CD4-positive, alpha-beta T cell treated with Interleukin-4 for 4 hours (primary cell): ENCODE measurements around the gene CD300LB.
"Not testable (repeated sequence)": the region's sequence is repeated elsewhere in the genome, so short reads cannot be mapped to it uniquely, and the experiment has no call there.

Experiments used
- DNase-seq: peaks from one replicate; pipeline ENCODE4 v3.0.0-alpha.2; 2020

The CD300LB gene

GRCh38 chr17:74531231-74531761 is at the start of gene CD300LB:
Gene CD300LB, minus strand, starts transcription at chr17:74531475. Its CDS starts 125 bp downstream, at chr17:74531350.
- no peak for DNase-seq

GRCh38 chr17:74579900-74580299 is 48.6 kb upstream of the CD300LB start:
- DNase-seq: no peak

- no peak for DNase-seq
These were observed 47.7 kb upstream of the CD300LB start for GRCh38 chr17:74578979-74579378.

- DNase-seq: no peak
These were observed 43.3 kb upstream of the CD300LB start for GRCh38 chr17:74574489-74575142.

DNA sequence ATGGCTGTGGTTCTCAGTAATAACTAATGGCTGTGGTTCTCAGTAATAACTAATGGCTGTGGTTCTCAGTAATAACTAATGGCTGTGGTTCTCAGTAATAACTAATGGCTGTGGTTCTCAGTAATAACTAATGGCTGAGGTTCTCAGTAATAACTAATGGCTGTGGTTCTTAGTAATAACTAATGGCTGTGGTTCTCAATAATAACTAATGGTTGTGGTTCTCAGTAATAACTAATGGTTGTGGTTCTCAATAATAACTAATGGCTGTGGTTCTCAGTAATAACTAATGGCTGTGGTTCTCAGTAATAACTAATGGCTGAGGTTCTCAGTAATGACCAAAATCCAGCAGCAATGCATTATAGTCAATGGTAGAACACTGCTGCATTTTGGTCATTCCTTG is 42.4 kb upstream of the CD300LB start:
- not testable (repeated sequence) for DNase-seq

GRCh38 chr17:74573169-74573568 is 41.9 kb upstream of the CD300LB start:
- DNase-seq: no peak

- DNase-seq: no peak
These were observed 40.5 kb upstream of the CD300LB start for GRCh38 chr17:74571621-74572270.

GRCh38 chr17:74569020-74570003 is 38.0 kb upstream of the CD300LB start:
- no peak for DNase-seq

DNA sequence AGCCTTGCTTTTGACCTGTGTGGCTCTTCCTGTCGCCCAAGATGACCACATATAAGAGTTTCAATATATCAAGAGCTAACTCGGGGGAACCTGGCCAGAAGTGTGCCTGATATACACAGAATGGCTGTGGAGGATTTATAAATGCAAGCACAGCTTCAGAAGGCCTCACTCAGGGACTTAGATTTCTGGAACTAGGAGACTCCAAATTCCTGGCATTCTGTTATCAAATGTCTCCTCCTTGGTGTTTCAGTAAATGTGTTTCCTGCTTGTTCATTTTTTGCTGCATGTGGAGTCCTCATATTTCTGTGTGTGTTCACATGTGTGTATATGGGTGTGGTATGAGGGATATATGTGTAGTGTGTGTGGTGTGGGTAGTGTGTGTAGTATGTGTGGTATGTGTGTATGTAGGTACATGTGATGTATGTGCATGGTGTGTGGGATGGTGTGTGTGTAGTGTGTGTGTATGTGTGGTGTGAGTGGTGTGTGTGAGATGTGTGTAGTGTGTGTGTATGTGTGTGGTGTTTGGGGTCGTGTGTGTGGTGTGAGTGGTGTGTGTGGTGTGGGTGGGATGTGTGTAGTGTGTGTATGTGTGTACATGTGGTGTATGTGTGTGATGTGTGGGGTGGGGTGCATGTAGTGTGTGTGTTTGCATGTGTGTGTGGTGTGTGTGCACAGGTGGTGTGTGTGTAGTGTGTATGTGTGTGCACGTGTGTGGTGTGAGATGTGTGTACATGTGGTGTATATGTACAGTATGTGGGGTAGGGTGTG is 37.0 kb upstream of the CD300LB start:
- DNase-seq: no peak

DNA sequence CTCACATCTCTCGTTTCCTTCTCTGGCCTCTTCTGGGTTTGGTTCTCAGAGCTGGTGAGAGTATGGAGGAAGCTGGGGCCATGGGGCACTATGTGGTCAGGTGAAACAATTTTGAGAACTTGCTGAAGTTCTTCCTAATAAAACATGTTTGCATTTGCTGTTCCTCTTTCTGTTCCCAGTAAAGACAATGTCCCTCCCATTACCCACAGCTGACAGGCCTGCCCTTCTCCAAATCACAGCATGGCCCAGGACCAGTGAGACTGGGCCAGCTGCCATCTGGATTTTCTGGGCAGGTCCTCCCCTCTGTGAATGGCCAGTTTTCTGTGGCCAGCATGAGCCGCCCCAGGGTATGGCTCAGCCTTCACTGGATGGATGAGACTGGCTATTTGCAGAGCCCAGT is 36.1 kb upstream of the CD300LB start, which contains the start of gene CD300H:
CD300H (minus strand) TSS at position 113 of the 400 bp plus-strand sequence.
- peak; percentile 11 for DNase-seq

GRCh38 chr17:74566132-74566753 is 35.0 kb upstream of the CD300LB start:
- peak; percentile 20 for DNase-seq

DNA sequence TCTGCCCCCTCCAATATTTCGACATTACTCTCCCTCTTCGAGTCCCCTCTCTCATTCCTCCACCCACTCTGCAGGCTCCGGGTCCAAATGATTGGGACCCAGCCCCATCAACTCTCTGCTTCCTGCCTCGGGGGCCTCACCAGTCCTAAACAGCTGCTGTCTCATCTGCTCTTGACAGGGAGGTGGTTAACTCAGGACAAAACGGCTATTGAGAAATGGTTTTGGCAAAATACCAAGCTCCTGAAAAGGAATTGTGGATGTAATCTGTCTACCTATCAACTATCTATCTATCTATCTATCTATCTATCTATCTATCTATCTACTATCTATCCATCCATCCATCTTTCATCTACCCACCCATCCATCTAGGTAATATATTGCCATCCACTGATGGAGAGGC is 33.9 kb upstream of the CD300LB start:
- DNase-seq: no peak

- no peak for DNase-seq
These were observed 32.1 kb upstream of the CD300LB start for GRCh38 chr17:74563358-74563757.

GRCh38 chr17:74561586-74561985 is 30.3 kb upstream of the CD300LB start:
- DNase-seq: no peak

DNA sequence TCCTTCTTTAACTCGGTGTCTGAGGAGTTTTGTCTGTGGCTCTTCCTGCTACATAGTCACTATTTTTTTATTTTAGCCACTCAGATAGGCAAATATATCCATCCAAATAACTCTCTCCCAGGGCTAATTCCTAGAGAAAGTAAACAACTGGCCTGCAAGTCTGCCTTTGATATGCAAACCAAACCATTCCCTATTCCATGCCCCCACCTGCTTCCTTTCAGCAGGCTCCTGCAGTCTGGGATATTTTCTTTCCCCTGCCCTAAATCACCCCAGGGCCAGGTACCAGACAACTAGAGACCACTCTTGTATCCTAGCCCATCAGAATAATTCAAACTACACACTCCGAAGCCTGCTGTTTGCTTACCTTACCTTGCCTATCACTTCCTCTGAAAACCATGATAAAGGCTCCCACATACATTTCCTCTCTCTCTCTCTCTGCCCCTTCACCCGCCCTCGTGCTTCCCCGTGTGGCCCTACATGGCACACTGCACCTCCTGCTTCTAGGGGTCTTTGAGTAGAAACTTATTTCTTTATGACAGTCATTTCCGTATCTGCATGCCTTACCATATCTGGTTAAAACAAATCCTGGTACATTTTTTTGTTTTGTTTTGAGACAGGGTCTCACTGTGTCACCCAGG is 27.7 kb upstream of the CD300LB start:
- DNase-seq: no peak

GRCh38 chr17:74558402-74558801 is 27.1 kb upstream of the CD300LB start:
- DNase-seq: not testable (repeated sequence)

GRCh38 chr17:74555427-74555940 is 24.2 kb upstream of the CD300LB start:
- DNase-seq: no peak

- no peak for DNase-seq
These were observed 23.6 kb upstream of the CD300LB start for GRCh38 chr17:74554909-74555308.

GRCh38 chr17:74552037-74552436 is 20.8 kb upstream of the CD300LB start:
- no peak for DNase-seq

DNA sequence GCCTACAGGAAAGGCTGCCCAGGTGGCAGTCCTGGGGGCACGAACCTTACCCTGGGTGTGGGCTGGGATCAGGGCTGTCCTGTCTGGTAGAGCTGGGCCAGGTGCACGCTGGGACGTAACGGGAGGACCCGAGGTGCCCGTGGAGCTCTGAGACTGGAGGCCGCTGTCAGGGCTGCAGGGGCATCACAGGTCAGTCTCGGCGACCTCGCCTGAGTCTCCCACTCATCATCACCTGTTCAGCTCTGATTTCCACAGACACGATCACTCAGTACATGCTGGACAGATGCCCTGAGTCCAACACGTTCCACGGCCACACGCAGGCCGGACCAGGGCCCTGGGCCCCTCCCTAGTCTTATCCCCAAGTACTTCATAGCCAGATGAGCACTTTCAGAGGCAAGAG is 19.3 kb upstream of the CD300LB start:
- DNase-seq: no peak

DNA sequence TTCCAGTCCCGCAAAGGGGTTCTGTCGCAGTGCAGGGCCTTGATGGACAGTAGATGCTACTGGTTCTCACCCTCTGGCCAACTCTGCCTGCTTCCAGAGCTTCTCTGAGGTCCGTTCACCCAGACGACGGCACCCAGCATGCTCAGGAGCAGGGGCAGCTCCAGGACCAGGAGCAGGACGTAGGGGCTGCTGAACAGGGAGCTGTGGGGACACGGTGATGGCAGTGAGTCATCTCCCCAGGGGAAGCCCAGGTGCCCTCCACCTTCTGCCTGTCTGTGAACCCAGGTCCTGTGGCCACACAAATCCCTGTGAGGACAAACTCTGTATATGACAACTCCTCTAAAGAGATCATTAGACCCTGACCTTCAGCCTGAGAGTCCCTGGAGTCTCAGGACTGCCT is 18.1 kb upstream of the CD300LB start:
- no peak for DNase-seq
